ENCODE data around the gene GAS6.
"Not testable (repeated sequence)": the region's sequence is repeated elsewhere in the genome, so short reads cannot be mapped to it uniquely, and the experiment has no call there.

Gene GAS6

GRCh38 chr13:113804017-113804702, 59.7 kb downstream of the GAS6 start:
- no peak for DNase-seq

DNA sequence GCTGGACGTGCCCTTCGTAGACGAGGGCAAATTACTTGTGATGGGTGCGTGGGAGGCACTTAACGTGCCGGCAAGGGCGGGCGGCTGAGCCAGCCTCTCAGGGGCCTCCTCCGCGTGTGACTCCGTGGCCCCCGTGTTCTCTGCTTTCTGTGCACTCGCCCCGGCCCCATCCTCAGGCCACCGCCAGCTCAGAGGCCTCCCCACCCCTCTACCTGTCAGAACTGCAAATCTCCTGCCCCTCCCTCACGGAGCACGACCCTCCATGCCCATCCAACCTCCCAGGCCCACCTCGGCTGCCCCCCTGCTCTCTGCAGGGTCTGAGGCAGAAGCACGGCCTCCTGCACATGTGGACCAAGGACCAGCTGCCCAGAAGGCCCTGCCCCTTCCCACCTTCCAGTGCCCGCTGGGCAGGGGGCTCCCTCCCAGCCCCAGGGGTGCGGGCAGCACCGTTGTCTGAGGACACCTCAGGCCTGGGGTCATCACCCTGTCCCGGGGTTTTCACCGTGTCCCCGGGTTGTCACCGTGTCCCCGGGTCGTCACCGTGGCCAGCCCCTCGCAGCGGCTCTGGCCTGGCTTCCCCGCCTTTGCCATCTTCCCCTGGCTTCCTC, 60.4 kb downstream of the GAS6 start:
- DNase-seq: no peak

DNA sequence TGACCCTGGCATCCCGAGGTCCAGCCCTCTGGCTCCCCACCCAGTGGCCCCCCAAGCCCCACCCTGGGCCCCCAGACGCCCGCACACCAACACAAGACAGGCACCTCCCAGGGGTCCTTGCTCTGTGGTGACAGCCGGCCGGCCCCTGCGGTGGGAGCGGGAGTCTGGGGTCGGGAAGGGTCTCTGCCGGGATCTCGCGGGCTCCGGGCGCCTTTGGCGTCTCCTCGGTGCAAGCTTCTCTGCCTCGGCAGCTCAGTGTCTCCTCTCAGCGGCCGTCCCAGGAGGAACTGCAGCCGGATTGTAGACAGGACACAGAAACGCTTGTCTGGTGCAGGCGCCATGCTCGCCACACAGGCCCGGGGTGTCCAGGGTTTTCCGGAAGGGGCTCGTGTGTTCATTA, 61.1 kb downstream of the GAS6 start:
- no peak for DNase-seq

DNA sequence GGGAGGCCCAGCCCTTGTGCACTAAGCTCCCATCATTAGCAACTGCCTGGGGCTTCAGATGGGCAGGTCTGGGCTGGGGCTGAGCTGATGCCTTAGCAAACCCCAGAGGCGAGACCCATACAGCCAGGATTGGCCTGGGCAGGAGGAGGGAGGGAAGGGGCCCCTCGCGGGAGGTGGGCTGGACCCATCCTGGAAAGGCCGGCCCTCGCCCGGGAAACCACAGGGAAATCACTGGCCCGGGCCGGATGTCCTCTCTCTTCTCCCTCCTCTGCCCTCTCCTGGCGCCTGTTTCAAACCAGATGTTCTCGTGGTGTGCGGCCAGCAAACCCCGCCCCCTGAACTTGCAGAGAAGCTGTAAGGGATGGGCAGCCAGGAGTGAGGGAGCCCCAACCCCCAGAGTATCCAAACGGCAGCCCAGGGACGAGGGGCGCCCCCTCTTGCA, 61.8 kb downstream of the GAS6 start:
- no peak for DNase-seq

DNA sequence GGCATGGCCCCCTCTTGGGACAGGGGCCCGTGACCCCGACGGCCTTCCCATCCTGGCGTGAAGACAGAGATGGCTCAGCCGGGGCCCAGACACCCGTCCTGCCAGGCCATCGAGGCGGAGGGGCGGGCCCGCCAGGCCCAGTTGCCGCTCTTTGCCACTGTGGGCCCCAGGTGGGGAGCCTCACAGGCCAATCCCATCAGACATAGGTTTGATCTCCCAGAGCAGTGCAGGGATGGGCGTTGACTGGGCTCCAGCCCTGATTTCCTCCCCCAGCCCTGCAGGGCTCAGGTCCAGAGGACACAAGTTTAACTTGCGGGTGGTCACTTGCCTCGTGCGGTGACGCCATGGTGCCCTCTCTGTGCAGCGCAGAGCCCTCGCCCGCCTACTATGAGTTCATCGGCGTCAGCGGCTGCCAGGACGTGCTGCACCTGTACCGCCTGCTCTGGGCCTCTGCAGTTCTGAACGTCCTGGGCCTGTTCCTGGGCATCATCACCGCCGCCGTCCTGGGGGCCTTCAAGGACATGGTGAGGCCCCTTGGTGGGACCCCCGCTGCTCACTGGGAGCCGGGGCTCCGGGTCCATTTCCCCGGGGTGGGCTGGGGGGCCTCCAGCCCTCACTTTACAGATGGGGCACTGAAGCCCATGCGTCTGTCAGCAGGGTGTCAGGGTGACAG, 62.5 kb downstream of the GAS6 start:
- DNase-seq: no peak

- no peak for DNase-seq
Observed at GRCh38 chr13:113800576-113800926, 63.3 kb downstream of the GAS6 start.

DNA sequence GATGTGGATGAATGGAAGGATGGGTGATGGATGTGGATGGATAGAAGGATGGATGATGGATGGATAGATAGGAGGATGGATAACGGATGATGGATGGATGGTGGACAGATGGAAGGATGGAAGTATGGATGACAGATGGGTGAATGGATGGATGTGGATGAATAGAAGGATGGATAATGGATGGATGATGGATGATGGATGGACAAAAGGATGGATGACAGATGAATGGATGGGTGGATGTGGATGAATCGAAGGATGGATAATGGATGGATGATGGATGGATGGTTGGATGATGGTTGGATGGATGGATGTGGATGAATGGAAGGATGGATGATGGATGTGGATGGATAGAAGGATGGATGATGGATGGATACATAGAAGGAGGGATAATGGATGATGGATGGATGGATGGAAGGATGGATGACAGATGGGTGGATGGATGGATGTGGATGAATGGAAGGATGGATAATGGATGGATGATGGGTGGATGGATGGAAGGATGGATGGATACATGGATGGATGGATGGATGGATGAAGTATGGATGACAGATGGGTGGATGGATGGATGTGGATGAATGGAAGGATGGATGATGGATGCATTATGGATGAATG, 65.6 kb downstream of the GAS6 start:
- no peak for DNase-seq

GRCh38 chr13:113796964-113797676, 66.8 kb downstream of the GAS6 start:
- DNase-seq: no peak

DNA sequence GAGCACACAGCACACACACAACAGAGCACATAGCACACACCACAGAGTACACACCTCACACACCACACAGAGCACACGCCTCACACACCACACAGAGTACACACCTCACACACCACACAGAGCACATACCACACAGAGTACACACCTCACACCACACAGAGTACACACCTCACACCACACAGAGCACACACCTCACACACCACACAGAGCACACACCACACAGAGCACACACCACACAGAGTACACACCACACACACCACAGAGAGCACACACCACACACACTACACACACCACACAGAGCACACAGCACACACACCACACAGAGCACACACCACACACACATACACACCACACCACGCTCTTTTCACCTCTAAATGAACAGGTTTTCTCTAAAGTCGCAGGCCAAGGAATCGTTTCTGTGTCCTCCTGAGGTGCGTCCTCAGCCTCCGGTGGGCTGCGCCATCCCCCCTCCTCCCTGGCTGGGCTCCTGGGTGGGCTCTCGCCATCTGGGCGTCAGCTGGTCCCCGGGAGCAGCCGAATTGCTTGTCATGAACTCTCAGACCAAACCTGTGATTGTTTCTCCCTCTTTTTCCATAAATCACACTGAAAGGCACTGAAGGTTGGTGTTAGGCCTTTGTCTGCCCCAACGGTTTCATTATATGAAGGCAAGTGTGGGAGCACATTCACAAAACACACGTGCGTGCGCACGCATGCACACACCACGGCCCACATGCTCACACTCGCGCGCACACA, 67.5 kb downstream of the GAS6 start:
- no peak for DNase-seq

GRCh38 chr13:113795362-113795761, 68.5 kb downstream of the GAS6 start:
- DNase-seq: not testable (repeated sequence)

GRCh38 chr13:113794764-113795173, 69.1 kb downstream of the GAS6 start:
- DNase-seq: no peak

GRCh38 chr13:113794086-113794485, 69.8 kb downstream of the GAS6 start:
- no peak for DNase-seq

GRCh38 chr13:113793718-113794085, 70.2 kb downstream of the GAS6 start:
- no peak for DNase-seq

DNA sequence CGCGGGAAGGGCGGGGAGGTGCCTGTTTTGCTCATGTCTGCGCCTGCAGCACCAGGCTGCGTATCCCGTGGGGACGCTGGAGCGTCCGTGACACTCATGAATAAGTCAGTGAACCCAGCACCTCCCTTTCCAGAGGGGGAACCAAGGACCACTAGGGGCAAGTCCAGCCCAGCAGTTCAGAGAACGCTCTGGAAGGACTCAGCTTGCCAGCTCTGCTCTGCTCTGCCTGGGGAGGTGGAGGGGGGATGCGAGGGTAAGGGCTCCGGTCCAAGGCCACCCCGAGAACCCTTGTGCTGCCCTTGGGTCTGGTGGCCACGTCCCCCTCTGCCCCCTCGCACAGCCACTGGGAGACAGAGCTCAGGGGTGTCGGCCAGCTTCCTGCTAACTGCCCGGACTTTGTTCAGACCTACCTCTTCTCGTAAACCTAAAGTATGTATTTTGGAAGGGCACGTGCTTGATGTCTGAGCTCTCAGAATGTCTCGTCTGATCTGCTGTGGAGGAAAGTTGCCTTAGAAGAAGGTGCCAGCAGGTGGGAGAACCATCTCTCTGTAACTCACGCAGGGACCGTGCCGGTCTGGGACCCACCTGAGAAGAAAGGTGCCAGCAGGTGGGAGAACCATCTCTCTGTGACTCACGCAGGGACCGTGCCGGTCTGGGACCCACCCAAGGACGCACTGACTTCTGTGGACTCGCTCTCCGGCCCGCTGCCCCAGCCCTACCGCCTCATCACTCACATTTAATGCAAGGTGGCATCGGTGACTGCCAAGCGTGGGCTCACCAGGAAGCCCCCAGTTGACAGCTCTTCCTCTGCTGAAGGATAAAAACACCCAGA, 70.8 kb downstream of the GAS6 start:
- no peak for DNase-seq

GRCh38 chr13:113792236-113792770, 71.6 kb downstream of the GAS6 start:
- no peak for DNase-seq

- no peak for DNase-seq
Observed at GRCh38 chr13:113791761-113792160, 72.1 kb downstream of the GAS6 start.

- DNase-seq: no peak
Observed at GRCh38 chr13:113791226-113791625, 72.7 kb downstream of the GAS6 start.

GRCh38 chr13:113789931-113790330, 73.9 kb downstream of the GAS6 start:
- DNase-seq: not testable (repeated sequence)

GRCh38 chr13:113789167-113789566, 74.7 kb downstream of the GAS6 start:
- no peak for DNase-seq

- no peak for DNase-seq
Observed at GRCh38 chr13:113788413-113789135, 75.3 kb downstream of the GAS6 start.

DNA sequence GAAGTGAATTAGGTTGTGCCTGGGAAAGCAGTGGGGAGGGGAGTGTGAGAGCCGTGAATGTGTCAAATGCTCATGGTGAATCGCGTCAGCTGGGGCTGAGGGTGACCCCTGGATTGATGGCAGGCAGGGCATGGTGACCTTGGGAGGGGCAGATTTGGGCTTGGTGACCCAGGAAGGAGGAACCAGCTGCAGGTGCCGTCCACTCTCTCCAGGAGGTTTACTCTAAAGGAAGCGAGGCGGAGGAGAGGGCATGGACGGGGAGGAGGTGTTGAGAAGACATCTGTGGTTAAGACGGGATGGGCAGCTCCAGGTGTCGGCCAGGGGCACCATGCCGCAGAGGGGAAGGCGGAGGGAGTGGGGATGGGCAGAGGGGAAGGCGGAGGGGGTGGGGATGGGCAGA, 76.2 kb downstream of the GAS6 start:
- no peak for DNase-seq
